ENCODE data around the gene MATR3. TPM values are rescaled to one million over a fixed set of nuclear protein-coding genes. Genes with fewer than 3 reads are reported as not detected.

The MATR3 gene
- polyA plus RNA-seq, 1 donor (not counting 4 experiments of a cell fraction or from before 2014, with no cell fraction given) = 122 TPM

- no peak for DNase-seq (ENCODE audit: low read depth, low spot score)
- dilution Hi-C loops (cut with MboI; ENCODE audit: extremely low pct_ligation_motif_present, low sequenced_read_pairs) = no loop called here
- H3K36me3 ChIP-seq (ENCODE audit: control insufficient read depth in 2 of 2, extremely low read depth in 1 of 2, insufficient read depth in 2 of 2, low read length in 2 of 2) = peaks cover 5 to 6% of the 10 kb centered on the region in 2 experiments
- no peak overlapping the region for H3K9ac ChIP-seq (ENCODE audit: control insufficient read depth, extremely low read depth, insufficient read depth, low read length)
- H3K4me1 ChIP-seq (ENCODE audit: control insufficient read depth, extremely low read depth, insufficient read depth, low read length) = peaks cover 8% of the 10 kb centered on the region
- no peak overlapping the region for H3K4me3 ChIP-seq (ENCODE audit: control insufficient read depth in 2 of 3, extremely low read depth in 1 of 3, insufficient read depth in 2 of 3, low read depth in 1 of 3, low read length in 3 of 3)
- no peaks in the 10 kb centered on the region for H3K27me3 ChIP-seq (ENCODE audit: control insufficient read depth, extremely low read depth, insufficient read depth, low read length)
- H4K20me1 ChIP-seq (ENCODE audit: control insufficient read depth, extremely low read depth, insufficient read depth, low read length) = no peaks in the 10 kb centered on the region
- H3K9me3 ChIP-seq (ENCODE audit: control insufficient read depth, low read depth, low read length) = no peaks in the 10 kb centered on the region
- FAIRE-seq = no peak
- H2AFZ ChIP-seq (ENCODE audit: control insufficient read depth, low read length) = no peak overlapping the region
- H3K9me1 ChIP-seq (ENCODE audit: control insufficient read depth, extremely low read depth, insufficient read depth, low read length) = no peaks in the 10 kb centered on the region
- TF ChIP-seq EZH2 (IDR thresholded peaks at IDR 0.05; ENCODE audit: low read length) = no peak
- no peak for TF ChIP-seq CTCF (optimal IDR thresholded peaks at IDR 0.05 in 1 of 3, IDR thresholded peaks at IDR 0.05 in 1 of 3, conservative IDR thresholded peaks at IDR 0.05 in 1 of 3; ENCODE audit: extremely low read depth in 1 of 3, insufficient read depth in 2 of 3, low read length in 3 of 3)
- no peak overlapping the region for H3K4me2 ChIP-seq (ENCODE audit: control insufficient read depth, extremely low read depth, insufficient read depth, low read depth, low read length)
- no peaks in the 10 kb centered on the region for H3K79me2 ChIP-seq (ENCODE audit: control insufficient read depth, insufficient read depth, low read length)
- H3K27ac ChIP-seq (ENCODE audit: control insufficient read depth, insufficient read depth, low read length) = no peak overlapping the region
Observed at GRCh38 chr5:139376364-139376763, 82.8 kb downstream of the MATR3 start.

GRCh38 chr5:139377226-139377625 is 83.7 kb downstream of the MATR3 start:
- DNase-seq (ENCODE audit: low read depth, low spot score) (no peak), FAIRE-seq (no peak)
- no peaks in the 10 kb centered on the region for H3K36me3 ChIP-seq (ENCODE audit: control insufficient read depth in 2 of 2, extremely low read depth in 1 of 2, insufficient read depth in 2 of 2, low read length in 2 of 2)
- dilution Hi-C loops (cut with MboI; ENCODE audit: extremely low pct_ligation_motif_present, low sequenced_read_pairs) = no loop called here
- H3K9me3 ChIP-seq (ENCODE audit: control insufficient read depth, low read depth, low read length) = no peaks in the 10 kb centered on the region
- H3K4me1 ChIP-seq (ENCODE audit: control insufficient read depth, extremely low read depth, insufficient read depth, low read length) = peaks cover 8% of the 10 kb centered on the region
- no peak overlapping the region for H2AFZ ChIP-seq (ENCODE audit: control insufficient read depth, low read length)
- no peak overlapping the region for H3K4me3 ChIP-seq (ENCODE audit: control insufficient read depth in 2 of 3, extremely low read depth in 1 of 3, insufficient read depth in 2 of 3, low read depth in 1 of 3, low read length in 3 of 3)
- no peak for TF ChIP-seq CTCF (optimal IDR thresholded peaks at IDR 0.05 in 1 of 3, IDR thresholded peaks at IDR 0.05 in 1 of 3, conservative IDR thresholded peaks at IDR 0.05 in 1 of 3; ENCODE audit: extremely low read depth in 1 of 3, insufficient read depth in 2 of 3, low read length in 3 of 3)
- no peak for TF ChIP-seq EZH2 (IDR thresholded peaks at IDR 0.05; ENCODE audit: low read length)
- no peaks in the 10 kb centered on the region for H3K79me2 ChIP-seq (ENCODE audit: control insufficient read depth, insufficient read depth, low read length)
- H4K20me1 ChIP-seq (ENCODE audit: control insufficient read depth, extremely low read depth, insufficient read depth, low read length) = no peaks in the 10 kb centered on the region
- no peak overlapping the region for H3K9ac ChIP-seq (ENCODE audit: control insufficient read depth, extremely low read depth, insufficient read depth, low read length)
- no peak overlapping the region for H3K27ac ChIP-seq (ENCODE audit: control insufficient read depth, insufficient read depth, low read length)
- no peaks in the 10 kb centered on the region for H3K9me1 ChIP-seq (ENCODE audit: control insufficient read depth, extremely low read depth, insufficient read depth, low read length)
- no peak overlapping the region for H3K4me2 ChIP-seq (ENCODE audit: control insufficient read depth, extremely low read depth, insufficient read depth, low read depth, low read length)
- no peaks in the 10 kb centered on the region for H3K27me3 ChIP-seq (ENCODE audit: control insufficient read depth, extremely low read depth, insufficient read depth, low read length)
